ENCODE data around the gene ITGAL. TPM values are rescaled to one million over a fixed set of nuclear protein-coding genes. Genes with fewer than 3 reads are reported as not detected.

ITGAL gene
- total and polyA plus RNA-seq, 2 of the 13 experiments (the other 11 are each of a cell fraction or from before 2014, with no cell fraction given): 0.86 to 1.2 TPM

DNA sequence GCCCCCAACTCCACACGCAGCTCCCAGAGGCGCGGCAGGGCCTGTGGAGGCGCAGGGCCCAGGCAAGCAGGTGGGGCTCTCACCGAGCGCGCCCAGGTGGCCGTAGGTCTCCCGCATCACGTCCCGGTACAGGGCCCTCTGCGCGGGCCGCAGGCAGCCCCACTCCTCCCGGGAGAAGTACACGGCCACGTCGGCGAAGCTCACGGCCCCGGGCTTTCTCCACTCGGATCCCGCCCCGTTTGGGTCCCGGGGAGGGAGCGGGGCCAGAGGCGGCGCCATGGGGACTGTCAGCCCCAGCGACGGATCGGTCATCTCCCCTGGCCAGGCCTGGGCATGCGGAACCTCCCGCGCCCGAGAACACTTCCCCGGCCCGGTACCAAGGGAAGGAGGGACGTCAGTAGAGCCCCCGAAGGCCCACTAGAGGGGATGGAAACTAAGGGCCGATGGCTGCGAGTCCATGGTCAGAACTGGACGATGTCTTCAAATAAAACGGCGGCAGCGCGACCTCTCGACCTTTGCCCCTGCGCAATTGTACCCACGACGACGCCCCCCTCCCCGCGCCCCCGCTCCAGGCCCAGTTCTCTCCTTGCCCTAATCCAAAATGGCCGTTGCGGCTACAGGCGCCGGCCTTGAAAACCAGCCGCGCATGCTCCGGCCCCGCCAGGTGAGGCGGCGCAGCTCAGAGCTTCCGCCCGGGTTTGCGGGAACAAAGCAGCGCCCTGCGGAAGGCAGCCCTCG is 62.0 kb downstream of the ITGAL start, which contains the start of gene ZNF747 (continued):
- TF ChIP-seq ZBED4 (CRISPR knock-in tag; IDR thresholded peaks at IDR 0.05; ENCODE audit: borderline replicate concordance): peak; percentile 93
- TF ChIP-seq, protein P1, sequence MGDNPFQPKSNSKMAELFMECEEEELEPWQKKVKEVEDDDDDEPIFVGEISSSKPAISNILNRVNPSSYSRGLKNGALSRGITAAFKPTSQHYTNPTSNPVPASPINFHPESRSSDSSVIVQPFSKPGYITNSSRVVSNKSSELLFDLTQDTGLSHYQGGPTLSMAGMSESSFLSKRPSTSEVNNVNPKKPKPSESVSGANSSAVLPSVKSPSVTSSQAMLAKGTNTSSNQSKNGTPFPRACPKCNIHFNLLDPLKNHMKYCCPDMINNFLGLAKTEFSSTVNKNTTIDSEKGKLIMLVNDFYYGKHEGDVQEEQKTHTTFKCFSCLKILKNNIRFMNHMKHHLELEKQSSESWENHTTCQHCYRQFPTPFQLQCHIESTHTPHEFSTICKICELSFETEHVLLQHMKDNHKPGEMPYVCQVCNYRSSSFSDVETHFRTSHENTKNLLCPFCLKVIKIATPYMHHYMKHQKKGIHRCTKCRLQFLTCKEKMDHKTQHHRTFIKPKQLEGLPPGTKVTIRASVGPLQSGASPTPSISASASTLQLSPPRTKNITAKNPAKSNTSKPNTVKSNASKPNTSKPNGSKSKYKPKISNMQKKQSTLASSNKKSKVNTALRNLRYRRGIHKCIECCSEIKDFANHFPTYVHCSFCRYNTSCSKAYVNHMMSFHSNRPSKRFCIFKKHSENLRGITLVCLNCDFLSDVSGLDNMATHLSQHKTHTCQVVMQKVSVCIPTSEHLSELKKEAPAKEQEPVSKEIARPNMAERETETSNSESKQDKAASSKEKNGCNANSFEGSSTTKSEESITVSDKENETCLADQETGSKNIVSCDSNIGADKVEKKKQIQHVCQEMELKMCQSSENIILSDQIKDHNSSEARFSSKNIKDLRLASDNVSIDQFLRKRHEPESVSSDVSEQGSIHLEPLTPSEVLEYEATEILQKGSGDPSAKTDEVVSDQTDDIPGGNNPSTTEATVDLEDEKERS (CRISPR knock-in tag; IDR thresholded peaks at IDR 0.05): peak; percentile 92
- peak; percentile 65 for TF ChIP-seq TBL1XR1 (IDR thresholded peaks at IDR 0.05; ENCODE audit: borderline replicate concordance, low read length, partially characterized antibody)
- no peak for TF ChIP-seq FOXM1 (CRISPR knock-in tag; IDR thresholded peaks at IDR 0.05)
- peak; percentile 87 for TF ChIP-seq ZNF781 (CRISPR knock-in tag; IDR thresholded peaks at IDR 0.05; ENCODE audit: borderline replicate concordance, not compliant biosample characterization)
- peak; percentile 16 for TF ChIP-seq ZNF619 (CRISPR knock-in tag; IDR thresholded peaks at IDR 0.05)
- peak; percentile 77 for TF ChIP-seq ZNF292 (CRISPR knock-in tag; IDR thresholded peaks at IDR 0.05; ENCODE audit: borderline replicate concordance, low read depth)
- TF ChIP-seq SSRP1 (CRISPR knock-in tag; IDR thresholded peaks at IDR 0.05): no peak; the same call in 1 of the 2 replicates
- TF ChIP-seq ZZZ3 (CRISPR knock-in tag; IDR thresholded peaks at IDR 0.05; ENCODE audit: borderline replicate concordance): peak; percentile 19
- TF ChIP-seq, protein P2, sequence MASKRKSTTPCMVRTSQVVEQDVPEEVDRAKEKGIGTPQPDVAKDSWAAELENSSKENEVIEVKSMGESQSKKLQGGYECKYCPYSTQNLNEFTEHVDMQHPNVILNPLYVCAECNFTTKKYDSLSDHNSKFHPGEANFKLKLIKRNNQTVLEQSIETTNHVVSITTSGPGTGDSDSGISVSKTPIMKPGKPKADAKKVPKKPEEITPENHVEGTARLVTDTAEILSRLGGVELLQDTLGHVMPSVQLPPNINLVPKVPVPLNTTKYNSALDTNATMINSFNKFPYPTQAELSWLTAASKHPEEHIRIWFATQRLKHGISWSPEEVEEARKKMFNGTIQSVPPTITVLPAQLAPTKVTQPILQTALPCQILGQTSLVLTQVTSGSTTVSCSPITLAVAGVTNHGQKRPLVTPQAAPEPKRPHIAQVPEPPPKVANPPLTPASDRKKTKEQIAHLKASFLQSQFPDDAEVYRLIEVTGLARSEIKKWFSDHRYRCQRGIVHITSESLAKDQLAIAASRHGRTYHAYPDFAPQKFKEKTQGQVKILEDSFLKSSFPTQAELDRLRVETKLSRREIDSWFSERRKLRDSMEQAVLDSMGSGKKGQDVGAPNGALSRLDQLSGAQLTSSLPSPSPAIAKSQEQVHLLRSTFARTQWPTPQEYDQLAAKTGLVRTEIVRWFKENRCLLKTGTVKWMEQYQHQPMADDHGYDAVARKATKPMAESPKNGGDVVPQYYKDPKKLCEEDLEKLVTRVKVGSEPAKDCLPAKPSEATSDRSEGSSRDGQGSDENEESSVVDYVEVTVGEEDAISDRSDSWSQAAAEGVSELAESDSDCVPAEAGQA (IDR thresholded peaks at IDR 0.05; ENCODE audit: low read depth): peak; percentile 100
- TF ChIP-seq, protein P2 (CRISPR knock-in tag; IDR thresholded peaks at IDR 0.05; ENCODE audit: borderline replicate concordance): peak; percentile 83; the same call in 1 of the 2 replicates
- peak; percentile 73; the same call in 1 of the 2 replicates for TF ChIP-seq ZNF572 (CRISPR knock-in tag; IDR thresholded peaks at IDR 0.05)
- TF ChIP-seq ZNF749 (CRISPR knock-in tag; IDR thresholded peaks at IDR 0.05; ENCODE audit: borderline replicate concordance): no peak; the same call in 1 of the 2 replicates
- peak; percentile 66; the same call in 1 of the 2 replicates for TF ChIP-seq ZFP37 (CRISPR knock-in tag; IDR thresholded peaks at IDR 0.05; ENCODE audit: borderline replicate concordance)
- TF ChIP-seq JUN (CRISPR knock-in tag; IDR thresholded peaks at IDR 0.05): no peak; the same call in 1 of the 2 replicates
- peak; percentile 86 for TF ChIP-seq HCFC1 (IDR thresholded peaks at IDR 0.05; ENCODE audit: low read depth, low read length)
